DOHH2 (cell line): ENCODE results near the gene RTRAF.

Source experiments
- H3F3A ChIP-seq: fragments of 200-600 bp; sonication (generic), shearing (Covaris generic); 2 replicates; pipeline ENCODE4 v1.6.0; 2016; ENCODE audit warnings: antibody characterized with exemption, mild to moderate bottlenecking; ENCODE audit not compliant: control insufficient read depth, insufficient read depth
- H3K27ac ChIP-seq: fragments of 200-600 bp; sonication (generic); 2 replicates; pipeline ENCODE4 v1.5.1; 2014; ENCODE audit warnings: low read depth, mild to moderate bottlenecking, low read length, moderate library complexity
- H3K27me3 ChIP-seq: fragments of 200-600 bp; sonication (generic); 2 replicates; pipeline ENCODE4 v1.6.1; 2014; ENCODE audit warnings: mild to moderate bottlenecking, low read length, mixed read lengths; ENCODE audit not compliant: control insufficient read depth
- H3K36me3 ChIP-seq: fragments of 200-600 bp; sonication (generic); 2 replicates; pipeline ENCODE4 v1.6.1; 2014; ENCODE audit warnings: mild to moderate bottlenecking, low read length, moderate library complexity, mixed read lengths; ENCODE audit not compliant: control insufficient read depth
- H3K4me1 ChIP-seq: fragments of 200-600 bp; sonication (generic); 2 replicates; pipeline ENCODE4 v1.6.1; 2014; ENCODE audit warnings: mild to moderate bottlenecking, low read length, mixed read lengths; ENCODE audit not compliant: control insufficient read depth
- H3K4me2 ChIP-seq: fragments of 200-600 bp; sonication (generic); 2 replicates; pipeline ENCODE4 v1.6.0; 2014; ENCODE audit warnings: mild to moderate bottlenecking, low read length, moderate library complexity
- H3K4me3 ChIP-seq: fragments of 200-600 bp; sonication (generic); 2 replicates; pipeline ENCODE4 v1.5.1; 2014; ENCODE audit warnings: mild to moderate bottlenecking, low read length, mixed read lengths
- H3K79me2 ChIP-seq: fragments of 200-600 bp; sonication (generic); 2 replicates; pipeline ENCODE4 v1.6.1; 2014; ENCODE audit warnings: mild to moderate bottlenecking, low read length, mixed read lengths; ENCODE audit not compliant: control insufficient read depth
- H3K9me2 ChIP-seq: fragments of 200-600 bp; sonication (generic); replicated peaks from 2 replicates; pipeline ENCODE4 v1.6.1; 2014; ENCODE audit warnings: mild to moderate bottlenecking, low read length, mixed read lengths; ENCODE audit not compliant: control insufficient read depth
- H3K9me3 ChIP-seq: fragments of 200-600 bp; sonication (generic); 2 replicates; pipeline ENCODE4 v1.6.1; 2014; ENCODE audit warnings: antibody characterized with exemption, low read length, mixed read lengths; ENCODE audit not compliant: control insufficient read depth, insufficient read depth
- H4K20me1 ChIP-seq: fragments of 200-600 bp; sonication (generic); 2 replicates; pipeline ENCODE4 v1.6.0; 2014; ENCODE audit warnings: low read depth, mild to moderate bottlenecking, antibody characterized with exemption, low read length, moderate library complexity; ENCODE audit not compliant: control insufficient read depth, insufficient read depth
- CTCF ChIP-seq: fragments of 200-600 bp; sonication (generic); IDR thresholded peaks from one replicate; pipeline ENCODE4 v1.5.1; 2014; ENCODE audit warnings: antibody characterized with exemption, mild to moderate bottlenecking, low read depth, low read length; ENCODE audit not compliant: poor library complexity, severe bottlenecking
- EZH2phosphoT487 ChIP-seq: fragments of 200-600 bp; sonication (generic); IDR thresholded peaks from 2 replicates; pipeline ENCODE4 v1.6.1; 2017; ENCODE audit warnings: borderline replicate concordance, mild to moderate bottlenecking, antibody characterized with exemption, low read length, moderate library complexity, mixed read lengths

RTRAF gene

GRCh38 chr14:51957950-51958349 lies 31.4 kb upstream of the RTRAF start:
- H3K36me3 ChIP-seq = no peaks in the 10 kb centered on the region
- TF ChIP-seq CTCF (no peak), EZH2phosphoT487 (no peak)
- no peak overlapping the region for H3K4me3 ChIP-seq
- H3K27ac ChIP-seq = no peak overlapping the region
- no peaks in the 10 kb centered on the region for H3K27me3 ChIP-seq
- H4K20me1 ChIP-seq = no peaks in the 10 kb centered on the region
- H3K4me1 ChIP-seq = no peaks in the 10 kb centered on the region
- H3K9me2 ChIP-seq = no peaks in the 10 kb centered on the region
- H3K9me3 ChIP-seq = no peaks in the 10 kb centered on the region
- no peaks in the 10 kb centered on the region for H3F3A ChIP-seq
- no peak overlapping the region for H3K4me2 ChIP-seq
- no peaks in the 10 kb centered on the region for H3K79me2 ChIP-seq

DNA sequence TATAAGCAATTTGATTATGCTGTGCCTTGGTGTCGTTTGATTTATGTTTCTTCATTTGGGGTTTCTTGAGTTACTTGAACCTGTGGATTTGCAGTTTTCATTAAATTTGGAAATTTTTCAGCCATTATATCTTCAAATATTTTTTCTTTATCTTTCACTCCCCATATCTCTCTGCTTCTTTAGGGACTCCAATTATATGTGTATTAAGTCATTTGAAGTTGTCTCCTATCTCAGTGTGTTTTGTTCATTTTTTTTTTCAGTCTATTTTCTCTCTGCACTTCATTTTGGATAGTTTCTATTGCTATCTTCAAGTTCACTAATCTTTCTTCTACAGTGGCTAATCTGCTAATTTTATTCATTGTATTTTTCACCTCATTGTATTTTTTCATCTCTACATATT lies 29.4 kb upstream of the RTRAF start:
- no peak overlapping the region for H3K27ac ChIP-seq
- H3K79me2 ChIP-seq = no peaks in the 10 kb centered on the region
- no peaks in the 10 kb centered on the region for H3F3A ChIP-seq
- no peaks in the 10 kb centered on the region for H3K27me3 ChIP-seq
- H3K9me3 ChIP-seq = no peaks in the 10 kb centered on the region
- no peaks in the 10 kb centered on the region for H4K20me1 ChIP-seq
- H3K36me3 ChIP-seq = no peaks in the 10 kb centered on the region
- TF ChIP-seq EZH2phosphoT487 (no peak), CTCF (no peak)
- H3K4me2 ChIP-seq = no peak overlapping the region
- H3K4me3 ChIP-seq = no peak overlapping the region
- no peaks in the 10 kb centered on the region for H3K4me1 ChIP-seq
- H3K9me2 ChIP-seq = no peaks in the 10 kb centered on the region

GRCh38 chr14:51960866-51961265 lies 28.5 kb upstream of the RTRAF start:
- H3K36me3 ChIP-seq = no peaks in the 10 kb centered on the region
- TF ChIP-seq CTCF = no peak
- TF ChIP-seq EZH2phosphoT487 = no peak
- H3K4me3 ChIP-seq = no peak overlapping the region
- H3K9me3 ChIP-seq = no peaks in the 10 kb centered on the region
- no peaks in the 10 kb centered on the region for H3F3A ChIP-seq
- no peaks in the 10 kb centered on the region for H3K27me3 ChIP-seq
- no peaks in the 10 kb centered on the region for H4K20me1 ChIP-seq
- no peak overlapping the region for H3K4me2 ChIP-seq
- H3K9me2 ChIP-seq = no peaks in the 10 kb centered on the region
- H3K27ac ChIP-seq = no peak overlapping the region
- no peaks in the 10 kb centered on the region for H3K79me2 ChIP-seq
- H3K4me1 ChIP-seq = no peaks in the 10 kb centered on the region

DNA sequence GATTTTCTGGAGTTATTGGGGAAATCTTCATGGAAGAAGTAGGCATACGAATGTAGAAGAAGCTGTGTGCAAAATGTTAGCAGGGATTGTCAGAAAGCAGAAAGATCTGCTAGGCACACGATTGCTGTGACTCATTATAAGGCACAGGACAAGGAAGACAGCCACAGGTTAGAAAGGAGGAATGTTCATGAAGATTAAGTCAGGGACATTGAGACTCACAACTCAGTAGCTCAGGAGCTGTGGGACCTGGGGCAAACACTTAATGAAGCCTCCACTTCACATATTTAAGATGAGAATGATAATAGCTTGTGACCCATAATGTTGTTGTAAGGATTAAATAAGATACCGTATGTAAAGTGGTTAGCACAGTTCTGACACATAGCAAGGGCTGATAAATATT lies 26.6 kb upstream of the RTRAF start:
- H3K79me2 ChIP-seq = no peaks in the 10 kb centered on the region
- no peaks in the 10 kb centered on the region for H3K36me3 ChIP-seq
- no peaks in the 10 kb centered on the region for H3K9me2 ChIP-seq
- H4K20me1 ChIP-seq = no peaks in the 10 kb centered on the region
- TF ChIP-seq EZH2phosphoT487 (no peak), CTCF (no peak)
- H3K4me3 ChIP-seq = no peak overlapping the region
- no peaks in the 10 kb centered on the region for H3F3A ChIP-seq
- no peaks in the 10 kb centered on the region for H3K9me3 ChIP-seq
- H3K27ac ChIP-seq = no peak overlapping the region
- no peaks in the 10 kb centered on the region for H3K4me1 ChIP-seq
- no peaks in the 10 kb centered on the region for H3K27me3 ChIP-seq
- no peak overlapping the region for H3K4me2 ChIP-seq
